Neuron (in vitro differentiated cells): Measurements from ENCODE around the gene GMPPA.
A peak's percentile ranks its signal among the peaks of the same experiment; 100 is the strongest.

ENCODE experiments used
- H2AFZ ChIP-seq: one replicate; pipeline ENCODE4 v1.6.1; 2013; ENCODE audit warnings: low read depth, mild to moderate bottlenecking, inconsistent platforms, low read length, moderate library complexity
- H3K27me3 ChIP-seq: one replicate; pipeline ENCODE4 v1.6.1; 2013; ENCODE audit warnings: low read length; ENCODE audit not compliant: insufficient read depth
- H3K36me3 ChIP-seq: one replicate; pipeline ENCODE4 v1.6.1; 2013; ENCODE audit warnings: low read length; ENCODE audit not compliant: insufficient read depth
- H3K4me1 ChIP-seq: one replicate; pipeline ENCODE4 v1.6.1; 2013; ENCODE audit warnings: low read length; ENCODE audit not compliant: insufficient read depth
- H3K4me3 ChIP-seq: 2 replicates; pipeline ENCODE4 v1.5.1; 2013; ENCODE audit warnings: mild to moderate bottlenecking, low read length, moderate library complexity
- H3K9me3 ChIP-seq: one replicate; pipeline ENCODE4 v1.6.1; 2013; ENCODE audit warnings: low read length

The GMPPA gene

GRCh38 chr2:219495531-219496122 is 3.1 kb upstream of the GMPPA start:
- peaks cover 34% of the 10 kb centered on the region for H3K27me3 ChIP-seq
- H3K4me1 ChIP-seq, result peaks cover 15% of the 10 kb centered on the region
- no peak overlapping the region for H2AFZ ChIP-seq
- H3K36me3 ChIP-seq, result no peaks in the 10 kb centered on the region
- H3K4me3 ChIP-seq, result no peak overlapping the region
- H3K9me3 ChIP-seq, result peaks cover 6% of the 10 kb centered on the region

GRCh38 chr2:219496247-219496824 is 2.4 kb upstream of the GMPPA start:
- Histone ChIP-seq H3K4me3 (no peak overlapping the region), H3K9me3 (peaks cover 6% of the 10 kb centered on the region), H3K36me3 (no peaks in the 10 kb centered on the region), H3K4me1 (peaks cover 15% of the 10 kb centered on the region), H3K27me3 (peaks cover 34% of the 10 kb centered on the region), H2AFZ (no peak overlapping the region)

- H3K4me1 ChIP-seq, result peaks cover 15% of the 10 kb centered on the region
Measured at GRCh38 chr2:219496825-219497494, 1.7 kb upstream of the GMPPA start.

GRCh38 chr2:219497495-219498279 is 1.0 kb upstream of the GMPPA start:
- H3K4me1 ChIP-seq, result peaks cover 15% of the 10 kb centered on the region
- no peaks in the 10 kb centered on the region for H3K36me3 ChIP-seq
- H3K9me3 ChIP-seq, result peaks cover 6% of the 10 kb centered on the region
- H2AFZ ChIP-seq, result peak overlapping the region; percentile 93
- peaks cover 26% of the 10 kb centered on the region for H3K27me3 ChIP-seq
- peak overlapping the region; percentile 60 for H3K4me3 ChIP-seq

More at GRCh38 chr2:219496825-219497494, 1.7 kb upstream of the GMPPA start:
- Histone ChIP-seq H3K36me3 (no peaks in the 10 kb centered on the region), H3K9me3 (peaks cover 6% of the 10 kb centered on the region), H2AFZ (no peak overlapping the region), H3K4me3 (no peak overlapping the region), H3K27me3 (peaks cover 32% of the 10 kb centered on the region)

DNA sequence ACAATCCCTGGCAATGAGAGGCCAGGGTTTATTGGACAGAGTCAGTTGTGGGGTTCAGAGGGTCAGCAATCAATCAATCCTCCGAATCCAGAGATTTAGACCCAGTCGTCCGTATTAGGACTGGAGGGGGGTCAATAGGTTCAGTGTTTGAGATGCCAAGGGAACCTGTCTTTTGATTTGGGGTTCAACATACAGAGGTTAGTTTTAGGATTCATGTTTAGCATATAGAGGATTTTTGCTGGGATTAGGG is 292 bp downstream of the GMPPA start:
- Histone ChIP-seq H3K4me3 (peak overlapping the region; percentile 60), H3K4me1 (peaks cover 15% of the 10 kb centered on the region), H3K27me3 (peaks cover 14% of the 10 kb centered on the region), H3K9me3 (peaks cover 6% of the 10 kb centered on the region), H2AFZ (peak overlapping the region; percentile 93), H3K36me3 (peaks cover 2% of the 10 kb centered on the region)

DNA sequence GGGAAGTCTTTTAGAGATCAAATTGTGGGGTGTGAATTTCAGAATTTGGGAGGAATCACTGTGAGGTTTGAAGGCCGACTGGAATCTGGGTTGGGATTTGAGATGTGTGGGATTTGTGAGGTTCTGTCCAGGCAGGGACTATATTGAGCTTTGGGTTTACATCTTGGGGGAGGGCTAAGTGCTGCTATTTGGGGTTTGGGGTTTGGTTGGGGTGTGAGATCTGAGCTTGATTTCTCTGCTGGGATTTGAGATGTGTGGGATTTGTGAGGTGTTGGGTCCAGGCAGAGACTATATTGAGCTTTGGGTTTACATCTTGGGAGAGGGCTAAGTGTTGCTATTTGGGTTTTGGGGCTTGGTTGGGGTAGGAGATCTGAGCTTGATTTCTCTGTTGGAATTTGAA is 864 bp downstream of the GMPPA start:
- Histone ChIP-seq H3K9me3 (peaks cover 6% of the 10 kb centered on the region), H3K4me3 (peak overlapping the region; percentile 60), H2AFZ (peak overlapping the region; percentile 93), H3K36me3 (peaks cover 5% of the 10 kb centered on the region), H3K27me3 (peaks cover 9% of the 10 kb centered on the region), H3K4me1 (peaks cover 15% of the 10 kb centered on the region)

DNA sequence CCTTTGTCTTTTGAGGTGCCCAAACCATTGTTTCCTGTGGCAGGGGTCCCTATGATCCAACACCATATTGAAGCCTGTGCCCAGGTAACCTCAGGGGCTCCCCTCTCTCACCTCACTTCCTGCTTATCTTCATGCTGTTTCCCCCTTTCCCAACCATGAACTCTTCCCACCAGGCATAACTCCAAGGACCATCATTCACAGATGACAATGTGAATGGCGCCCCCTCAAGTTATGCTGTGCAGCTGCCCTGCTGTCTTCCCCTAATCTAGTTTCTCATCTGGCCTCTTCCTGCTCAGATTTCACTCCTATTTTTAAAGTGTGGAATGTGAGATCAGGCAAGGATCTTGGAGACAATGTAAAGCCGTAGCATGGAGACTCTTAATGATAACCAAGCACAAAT is 1.4 kb downstream of the GMPPA start:
- H2AFZ ChIP-seq, result no peak overlapping the region
- peaks cover 15% of the 10 kb centered on the region for H3K4me1 ChIP-seq
- peaks cover 4% of the 10 kb centered on the region for H3K27me3 ChIP-seq
- peaks cover 6% of the 10 kb centered on the region for H3K9me3 ChIP-seq
- H3K36me3 ChIP-seq, result peaks cover 5% of the 10 kb centered on the region
- H3K4me3 ChIP-seq, result no peak overlapping the region

DNA sequence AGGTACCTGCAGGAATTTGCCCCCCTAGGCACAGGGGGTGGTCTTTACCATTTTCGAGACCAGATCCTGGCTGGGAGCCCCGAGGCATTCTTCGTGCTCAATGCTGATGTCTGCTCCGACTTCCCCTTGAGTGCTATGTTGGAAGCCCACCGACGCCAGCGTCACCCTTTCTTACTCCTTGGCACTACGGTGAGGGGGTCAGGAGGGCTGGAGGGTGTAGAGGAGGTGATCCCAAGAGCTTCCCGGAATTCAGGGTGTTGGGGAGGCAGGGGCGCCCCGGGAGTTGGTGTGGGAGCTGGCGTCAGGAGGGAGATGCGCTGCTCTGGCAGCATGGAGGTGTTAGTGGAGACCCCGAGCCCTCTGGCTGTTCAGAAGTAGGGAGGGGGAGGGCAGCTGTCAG is 3.2 kb downstream of the GMPPA start:
- Histone ChIP-seq H2AFZ (no peak overlapping the region), H3K27me3 (no peaks in the 10 kb centered on the region), H3K4me1 (peaks cover 20% of the 10 kb centered on the region), H3K9me3 (peaks cover 1% of the 10 kb centered on the region), H3K36me3 (peaks cover 5% of the 10 kb centered on the region), H3K4me3 (no peak overlapping the region)

DNA sequence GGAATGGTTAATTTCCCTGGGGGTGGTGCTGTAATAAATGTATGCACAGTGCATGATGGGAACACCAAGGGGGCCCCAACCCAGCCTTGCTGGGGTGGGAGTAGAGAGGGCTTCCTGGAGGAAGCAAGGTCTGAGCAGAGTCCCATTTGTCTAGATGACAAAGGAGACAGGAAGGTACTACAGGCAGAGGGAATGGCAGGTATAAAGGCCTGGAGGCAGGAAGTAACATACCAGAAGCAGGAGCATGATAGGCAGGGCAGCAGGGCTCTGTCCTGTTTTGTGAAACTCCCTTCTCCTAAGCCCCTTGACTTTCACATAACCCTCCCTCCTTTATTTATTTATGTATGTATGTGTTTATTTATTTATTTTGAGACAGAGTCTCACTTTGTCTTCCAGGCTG is 3.9 kb downstream of the GMPPA start:
- no peak overlapping the region for H3K4me3 ChIP-seq
- H3K27me3 ChIP-seq, result no peaks in the 10 kb centered on the region
- H3K36me3 ChIP-seq, result peaks cover 5% of the 10 kb centered on the region
- H2AFZ ChIP-seq, result no peak overlapping the region
- no peaks in the 10 kb centered on the region for H3K9me3 ChIP-seq
- H3K4me1 ChIP-seq, result peaks cover 28% of the 10 kb centered on the region

DNA sequence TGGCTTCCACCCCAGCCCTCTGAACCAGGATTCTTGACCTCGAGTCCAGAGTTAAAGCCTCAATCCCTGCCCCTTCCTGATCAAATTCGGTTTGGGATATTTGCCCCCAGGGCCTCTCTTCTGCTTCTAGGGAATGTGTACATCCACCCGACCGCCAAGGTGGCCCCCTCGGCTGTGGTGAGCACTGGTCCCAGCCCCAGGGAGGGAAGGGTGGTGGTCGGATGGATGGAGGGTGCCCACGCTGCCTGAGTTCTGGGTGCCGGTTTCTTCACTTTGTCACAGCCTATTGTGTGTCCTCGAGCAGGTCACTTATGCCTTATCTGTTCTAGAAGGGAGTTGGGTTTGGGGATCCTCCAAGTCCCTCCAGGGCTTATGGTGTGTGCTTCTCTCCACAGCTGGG is 6.9 kb downstream of the GMPPA start:
- Histone ChIP-seq H3K27me3 (no peaks in the 10 kb centered on the region), H3K4me1 (peaks cover 45% of the 10 kb centered on the region), H2AFZ (no peak overlapping the region), H3K9me3 (no peaks in the 10 kb centered on the region), H3K4me3 (no peak overlapping the region), H3K36me3 (peaks cover 5% of the 10 kb centered on the region)

- no peak overlapping the region for H2AFZ ChIP-seq
- peaks cover 5% of the 10 kb centered on the region for H3K36me3 ChIP-seq
- peaks cover 3% of the 10 kb centered on the region for H3K27me3 ChIP-seq
- H3K4me3 ChIP-seq, result no peak overlapping the region
- H3K4me1 ChIP-seq, result peaks cover 49% of the 10 kb centered on the region
- H3K9me3 ChIP-seq, result no peaks in the 10 kb centered on the region
Measured at GRCh38 chr2:219506153-219506801, 7.6 kb downstream of the GMPPA start.

- H3K36me3 ChIP-seq, result peaks cover 5% of the 10 kb centered on the region
- H3K4me1 ChIP-seq, result peaks cover 53% of the 10 kb centered on the region
- no peak overlapping the region for H3K4me3 ChIP-seq
- no peak overlapping the region for H2AFZ ChIP-seq
- H3K27me3 ChIP-seq, result peaks cover 8% of the 10 kb centered on the region
- H3K9me3 ChIP-seq, result no peaks in the 10 kb centered on the region
Measured at GRCh38 chr2:219506802-219507526, 8.3 kb downstream of the GMPPA start.
